ENCODE results near the gene BROX. TPM values are rescaled to one million over a fixed set of nuclear protein-coding genes. Genes with fewer than 3 reads are reported as not detected.

Gene BROX
- total RNA-seq, 1 donor from 2014 or later: 23.8 TPM

DNA sequence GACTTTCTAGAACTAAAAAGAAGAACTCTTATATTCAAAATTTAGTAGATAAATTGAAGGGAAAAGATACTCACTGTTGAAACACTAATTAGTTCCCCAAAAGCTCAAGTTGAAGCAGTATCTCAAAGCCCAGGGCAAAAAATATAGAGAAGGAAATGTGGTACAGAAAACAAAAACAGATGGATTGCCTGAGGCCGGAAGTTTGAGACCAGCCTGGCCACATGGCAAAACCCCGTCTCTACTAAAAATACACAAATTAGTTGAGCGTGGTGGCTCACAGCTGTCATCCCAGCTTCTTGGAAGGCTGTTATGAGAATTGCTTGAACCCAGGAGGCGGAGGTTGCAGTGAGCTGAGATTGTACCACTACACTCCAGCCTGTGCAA, 60.6 kb downstream of the BROX start:
- no peak for DNase-seq (ENCODE audit: low spot score)

- no peak for DNase-seq (ENCODE audit: low spot score)
Observed at GRCh38 chr1:222777463-222777862, 65.1 kb downstream of the BROX start.

DNA sequence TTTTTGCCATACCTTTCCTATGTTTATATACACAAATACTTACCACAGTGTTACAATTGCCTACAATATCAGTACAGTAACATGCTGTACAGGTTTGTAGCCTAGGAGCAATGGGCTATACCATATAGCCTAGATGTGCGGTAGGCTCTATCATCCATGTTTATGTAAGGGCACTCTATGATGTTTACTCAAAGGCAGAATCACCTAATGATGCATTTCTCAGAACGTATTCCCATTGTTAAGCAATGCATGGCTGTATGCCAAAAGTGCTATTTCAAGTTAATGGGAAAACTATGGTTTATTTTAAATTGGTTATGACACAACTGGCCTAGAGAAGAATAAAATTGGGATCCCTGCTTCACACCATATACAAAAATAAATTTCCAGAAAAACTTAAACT, 65.6 kb downstream of the BROX start:
- DNase-seq (ENCODE audit: low spot score): no peak

GRCh38 chr1:222781251-222781650, 68.9 kb downstream of the BROX start:
- DNase-seq (ENCODE audit: low spot score): no peak

DNA sequence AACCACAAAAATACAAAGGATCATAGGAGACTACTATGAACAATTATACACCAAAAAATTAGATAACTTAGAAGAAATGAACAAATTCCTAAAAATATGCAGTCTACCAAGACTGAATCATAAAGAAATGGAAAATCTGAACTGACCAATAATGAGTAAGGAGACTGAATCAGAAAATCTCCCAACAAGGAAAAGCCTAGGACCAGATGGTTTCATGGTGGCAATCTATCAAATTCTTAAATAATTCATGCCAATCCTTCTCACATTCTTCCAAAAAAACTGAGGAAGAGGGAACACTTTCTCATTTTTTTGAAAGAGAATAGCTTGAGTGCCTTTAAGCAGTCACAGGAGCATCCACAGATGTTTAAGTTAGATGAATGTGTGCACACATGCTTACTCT, 70.7 kb downstream of the BROX start:
- DNase-seq (ENCODE audit: low spot score): no peak

- no peak for DNase-seq (ENCODE audit: low spot score)
Observed at GRCh38 chr1:222784371-222784770, 72.0 kb downstream of the BROX start.

Other genes with a start within 250 kb of the BROX start
- not detected for gene HHIPL2, start 164.5 kb upstream of the BROX start, total RNA-seq (ENCODE audit: insufficient read depth, low replicate concordance)
- gene TAF1A, start 122.6 kb upstream of the BROX start, total RNA-seq (ENCODE audit: insufficient read depth, low replicate concordance): 9.1 TPM
- gene MIA3, start 94.5 kb upstream of the BROX start, total RNA-seq (ENCODE audit: insufficient read depth, low replicate concordance): 40.9 TPM
- gene AIDA, start 73 bp upstream of the BROX start, total RNA-seq (ENCODE audit: insufficient read depth, low replicate concordance): 36.6 TPM
- gene FAM177B, start 24.6 kb downstream of the BROX start, total RNA-seq (ENCODE audit: insufficient read depth, low replicate concordance): not detected
- gene DISP1, start 102.5 kb downstream of the BROX start, total RNA-seq (ENCODE audit: insufficient read depth, low replicate concordance): 13.5 TPM

Data from umbilical cord (tissue), 2 donors.